ENCODE results near the gene PLEKHA7. TPM values are rescaled to one million over a fixed set of nuclear protein-coding genes. Genes with fewer than 3 reads are reported as not detected.
A peak's percentile ranks its signal among the peaks of the same experiment; 100 is the strongest.

PLEKHA7 gene
- total RNA-seq, 2 donors from 2014 or later: 17.5 to 21.9 TPM

- no peaks in the 10 kb centered on the region for H3K27me3 Mint-ChIP-seq (ENCODE audit: insufficient read depth)
- TF ChIP-seq CTCF (conservative IDR thresholded peaks at IDR 0.05): no peak
- H3K27ac Mint-ChIP-seq: no peak overlapping the region
- Histone ChIP-seq H3K9me3 (ENCODE audit: control insufficient read depth, low read length) (no peaks in the 10 kb centered on the region), H3K27me3 (ENCODE audit: control insufficient read depth, insufficient read depth, low read length, poor library complexity, severe bottlenecking) (no peaks in the 10 kb centered on the region), H3K36me3 (ENCODE audit: control insufficient read depth, insufficient read depth, low read length) (no peaks in the 10 kb centered on the region), H3K4me3 (ENCODE audit: low read length) (no peak overlapping the region), H3K4me1 (ENCODE audit: control insufficient read depth, insufficient read depth, low read length) (no peaks in the 10 kb centered on the region), H3K27ac (ENCODE audit: low read depth, low read length) (no peak overlapping the region), H3K9ac (ENCODE audit: extremely low read depth, low read length, poor library complexity, severe bottlenecking) (no peak overlapping the region)
- H3K36me3 Mint-ChIP-seq (ENCODE audit: low read depth): peaks cover 5% of the 10 kb centered on the region
- no peak overlapping the region for H3K4me3 Mint-ChIP-seq
- 86 to 92% methylated on average over 8 of the region's 9 CpGs for WGBS, 2 experiments (ENCODE audit: insufficient coverage in 1 of 2, insufficient read length in 1 of 2)
- peak; percentile 51 for DNase-seq
- no peaks in the 10 kb centered on the region for H3K9me3 Mint-ChIP-seq
- H3K4me1 Mint-ChIP-seq: peaks cover 14% of the 10 kb centered on the region
These were observed 240.0 kb downstream of the PLEKHA7 start for GRCh38 chr11:16773981-16774935.

- Mint-ChIP-seq H3K4me3 (no peak overlapping the region), H3K27ac (no peak overlapping the region), H3K27me3 (ENCODE audit: insufficient read depth) (no peaks in the 10 kb centered on the region), H3K9me3 (no peaks in the 10 kb centered on the region), H3K4me1 (peaks cover 14% of the 10 kb centered on the region), H3K36me3 (ENCODE audit: low read depth) (no peaks in the 10 kb centered on the region)
- no peak for TF ChIP-seq CTCF (conservative IDR thresholded peaks at IDR 0.05)
- no peak for DNase-seq
- H3K27me3 ChIP-seq (ENCODE audit: control insufficient read depth, insufficient read depth, low read length, poor library complexity, severe bottlenecking): no peaks in the 10 kb centered on the region
- H3K27ac ChIP-seq (ENCODE audit: low read depth, low read length): no peak overlapping the region
- H3K9ac ChIP-seq (ENCODE audit: extremely low read depth, low read length, poor library complexity, severe bottlenecking): no peak overlapping the region
- H3K36me3 ChIP-seq (ENCODE audit: control insufficient read depth, insufficient read depth, low read length): no peaks in the 10 kb centered on the region
- no peaks in the 10 kb centered on the region for H3K9me3 ChIP-seq (ENCODE audit: control insufficient read depth, low read length)
- WGBS, 2 experiments (ENCODE audit: insufficient coverage in 1 of 2, insufficient read length in 1 of 2): 94 to 97% methylated on average over 2 of the region's 2 CpGs
- no peak overlapping the region for H3K4me3 ChIP-seq (ENCODE audit: low read length)
- H3K4me1 ChIP-seq (ENCODE audit: control insufficient read depth, insufficient read depth, low read length): no peaks in the 10 kb centered on the region
These were observed 242.1 kb downstream of the PLEKHA7 start for GRCh38 chr11:16772141-16772512.

- Histone ChIP-seq H3K27ac (ENCODE audit: low read depth, low read length) (no peak overlapping the region), H3K4me3 (ENCODE audit: low read length) (no peak overlapping the region), H3K9ac (ENCODE audit: extremely low read depth, low read length, poor library complexity, severe bottlenecking) (no peak overlapping the region), H3K4me1 (ENCODE audit: control insufficient read depth, insufficient read depth, low read length) (no peaks in the 10 kb centered on the region), H3K36me3 (ENCODE audit: control insufficient read depth, insufficient read depth, low read length) (no peaks in the 10 kb centered on the region), H3K9me3 (ENCODE audit: control insufficient read depth, low read length) (no peaks in the 10 kb centered on the region), H3K27me3 (ENCODE audit: control insufficient read depth, insufficient read depth, low read length, poor library complexity, severe bottlenecking) (no peaks in the 10 kb centered on the region)
- H3K9me3 Mint-ChIP-seq: no peaks in the 10 kb centered on the region
- TF ChIP-seq CTCF (conservative IDR thresholded peaks at IDR 0.05): no peak
- no peak for DNase-seq
- H3K4me3 Mint-ChIP-seq: no peak overlapping the region
- H3K4me1 Mint-ChIP-seq: peaks cover 14% of the 10 kb centered on the region
- WGBS, 2 experiments (ENCODE audit: insufficient coverage in 1 of 2, insufficient read length in 1 of 2): 91 to 93% methylated on average over 9 to 12 of the region's 12 CpGs
- no peak overlapping the region for H3K27ac Mint-ChIP-seq
- no peaks in the 10 kb centered on the region for H3K27me3 Mint-ChIP-seq (ENCODE audit: insufficient read depth)
- H3K36me3 Mint-ChIP-seq (ENCODE audit: low read depth): no peaks in the 10 kb centered on the region
These were observed 242.7 kb downstream of the PLEKHA7 start for GRCh38 chr11:16771350-16772140.
